Transverse colon (tissue), 4 donors: ENCODE measurements around the gene RNF166. TPM values are rescaled to one million over a fixed set of nuclear protein-coding genes. Genes with fewer than 3 reads are reported as not detected.
A peak's percentile ranks its signal among the peaks of the same experiment; 100 is the strongest.

ENCODE experiments used
- DNase-seq: peaks from one replicate; pipeline ENCODE4 v3.0.0-alpha.2; 2019
- H3K27ac ChIP-seq, 4 donors: fragments of 200-600 bp; sonication (generic); 2 replicates each; pipeline ENCODE4 v1.5.1; 2016 to 2018; ENCODE audit warnings: inconsistent platforms in 4 of 4
- H3K27me3 ChIP-seq: fragments of 200-600 bp; sonication (generic); 2 replicates; pipeline ENCODE4 v1.5.1; 2017; ENCODE audit warnings: inconsistent platforms
- H3K36me3 ChIP-seq, 4 donors: fragments of 200-600 bp; sonication (generic); 2 replicates each; pipeline ENCODE4 v1.5.1; 2017 to 2019; ENCODE audit warnings: inconsistent platforms in 4 of 4
- H3K4me1 ChIP-seq, 4 donors: fragments of 200-600 bp; sonication (generic); 2 replicates each; pipeline ENCODE4 v1.5.1; 2017 to 2020; ENCODE audit warnings: inconsistent platforms in 4 of 4
- H3K4me3 ChIP-seq, 4 donors: fragments of 200-600 bp; sonication (generic); 1 replicate in 1 of 4; 2 replicates in 3 of 4; pipeline versions ENCODE4 v1.5.1 to v1.6.1; 2017 to 2019; ENCODE audit warnings: inconsistent platforms in 4 of 4
- H3K9me3 ChIP-seq, 2 donors: fragments of 200-600 bp; sonication (generic); 2 replicates each; pipeline ENCODE4 v1.5.1; 2017 to 2019; ENCODE audit warnings: inconsistent platforms in 2 of 2
- CTCF ChIP-seq, 5 experiments: fragments of 200-600 bp in 3 of 5; fragments of 450-650 bp in 2 of 5; sonication (generic) in 3 of 5; IDR thresholded peaks; 1 replicate in 2 of 5; 2 replicates in 3 of 5; pipeline ENCODE4 v1.5.1; 2016 to 2017; ENCODE audit warnings: antibody characterized with exemption in 5 of 5, inconsistent platforms in 3 of 5, mild to moderate bottlenecking in 2 of 5, moderate library complexity in 1 of 5
- EP300 ChIP-seq: sonication (generic); formaldehyde crosslinking; IDR thresholded peaks from one replicate; pipeline ENCODE4 v1.6.1; 2017; ENCODE audit warnings: antibody characterized with exemption, low read depth
- POLR2A ChIP-seq: fragments of 450-650 bp; IDR thresholded peaks from one replicate; pipeline ENCODE4 v1.6.1; 2016; ENCODE audit warnings: antibody characterized with exemption, mild to moderate bottlenecking, moderate library complexity
- POLR2AphosphoS5 ChIP-seq, 3 donors: sonication (generic); formaldehyde crosslinking; IDR thresholded peaks; one replicate each; pipeline ENCODE4 v1.6.1; 2016; ENCODE audit warnings: antibody characterized with exemption in 3 of 3
- WGBS, 2 donors: methylation state at CpG; one replicate each; pipeline ENCODE4 v1.1.5; 2018; ENCODE audit warnings: low coverage in 1 of 2; 5-methylcytosine and 5-hydroxymethylcytosine counted together
- in situ Hi-C, 4 donors: fragments of 200-750 bp; cut with MboI; loops; one replicate each; pipeline versions ENCODE4 v1.15.0 to v1.15.1; 2017; ENCODE audit warnings: low sequenced_read_pairs in 3 of 4, low pct_ligation_motif_present in 1 of 4, low pct_unique_long_range_greater_than_20kb in 1 of 4
- intact Hi-C: fragments of 100-400 bp; cut with DNase I; formaldehyde crosslinking; loops from one replicate; pipeline ENCODE4 v1.15.1; 2023; ENCODE audit warnings: low total_unique reads
- total RNA-seq, 4 donors: library from RNA; depleted of rRNA; stranded (reverse); fragments of >200 nt; gene quantifications; one replicate each; pipeline ENCODE4 v1.1.0, GENCODE V29; 2016

The RNF166 gene
- total RNA-seq, 4 donors from 2014 or later, result 10.3 to 15.3 (median 14.4) TPM

GRCh38 chr16:88677721-88678120, 28.5 kb downstream of the RNF166 start:
- intact Hi-C loops (no loop called here), in situ Hi-C loops (no loop called here)
- Histone ChIP-seq H3K9me3 (no peaks in the 10 kb centered on the region), H3K27me3 (peaks cover 34% of the 10 kb centered on the region), H3K36me3 (no peaks in the 10 kb centered on the region), H3K4me3 (no peak overlapping the region), H3K4me1 (peaks cover 0 to 10% (median 3%) of the 10 kb centered on the region in 4 donors), H3K27ac (no peak overlapping the region)
- WGBS, 2 donors, result 76% methylated on average over 13 of the region's 13 CpGs; no CpG with 5 or more reads in 1 of the 2 donors
- DNase-seq, result no peak
- TF ChIP-seq CTCF (IDR thresholded peaks at IDR 0.05) (no peak), EP300 (no peak), POLR2A (no peak), POLR2AphosphoS5 (IDR thresholded peaks at IDR 0.05) (no peak)

- 85% methylated on average over 20 of the region's 22 CpGs; no CpG with 5 or more reads in 1 of the 2 donors for WGBS, 2 donors
- in situ Hi-C loops, result no loop called here
- intact Hi-C loops, result no loop called here
- Histone ChIP-seq H3K27me3 (peaks cover 27% of the 10 kb centered on the region), H3K4me1 (peaks cover 0 to 10% (median 3%) of the 10 kb centered on the region in 4 donors), H3K36me3 (no peaks in the 10 kb centered on the region), H3K4me3 (no peak overlapping the region), H3K27ac (no peak overlapping the region), H3K9me3 (no peaks in the 10 kb centered on the region)
- TF ChIP-seq CTCF (IDR thresholded peaks at IDR 0.05) (no peak), POLR2A (no peak), EP300 (no peak), POLR2AphosphoS5 (IDR thresholded peaks at IDR 0.05) (no peak)
- DNase-seq, result no peak
These were observed 29.5 kb downstream of the RNF166 start for GRCh38 chr16:88676502-88677242.

- no peak for TF ChIP-seq POLR2AphosphoS5 (IDR thresholded peaks at IDR 0.05)
- in situ Hi-C loops, result no loop called here
- WGBS, 2 donors, result 60 to 89% methylated on average over 1 to 19 of the region's 19 CpGs
- no peak overlapping the region for H3K27ac ChIP-seq
- H3K36me3 ChIP-seq, result no peaks in the 10 kb centered on the region
- no peak for DNase-seq
- no peaks in the 10 kb centered on the region for H3K9me3 ChIP-seq
- H3K27me3 ChIP-seq, result peaks cover 9% of the 10 kb centered on the region
- intact Hi-C loops, result no loop called here
- no peak overlapping the region for H3K4me3 ChIP-seq
- H3K4me1 ChIP-seq, result no peaks in the 10 kb centered on the region
These were observed 32.4 kb downstream of the RNF166 start for GRCh38 chr16:88673716-88674379.

GRCh38 chr16:88672776-88673175, 33.4 kb downstream of the RNF166 start:
- in situ Hi-C loops (no loop called here), intact Hi-C loops (no loop called here)
- H3K9me3 ChIP-seq, result no peaks in the 10 kb centered on the region
- H3K27ac ChIP-seq, result no peak overlapping the region
- 53% methylated on average over 11 of the region's 11 CpGs; no CpG with 5 or more reads in 1 of the 2 donors for WGBS, 2 donors
- no peaks in the 10 kb centered on the region for H3K36me3 ChIP-seq
- DNase-seq, result no peak
- no peaks in the 10 kb centered on the region for H3K27me3 ChIP-seq
- no peak overlapping the region for H3K4me3 ChIP-seq
- TF ChIP-seq EP300 (no peak), POLR2A (no peak), CTCF (IDR thresholded peaks at IDR 0.05) (peak in 4 of 5 experiments; percentile 6 to 33 (median 29)), POLR2AphosphoS5 (IDR thresholded peaks at IDR 0.05) (no peak)
- no peaks in the 10 kb centered on the region for H3K4me1 ChIP-seq
